Fibroblast of mammary gland (primary cell): ENCODE measurements around the gene NTN1.

Experiments
- DNase-seq: peaks from one replicate; pipeline ENCODE4 v3.0.0-alpha.2; 2010; ENCODE audit warnings: low read depth
- H3K4me3 ChIP-seq: 2 replicates; pipeline ENCODE4 v1.5.1; 2011; ENCODE audit warnings: low read depth, mild to moderate bottlenecking, low read length, moderate library complexity; ENCODE audit not compliant: control insufficient read depth
- CTCF ChIP-seq: conservative IDR thresholded peaks from 2 replicates; pipeline ENCODE4 v1.5.1; 2011; ENCODE audit warnings: low read depth, low read length, inconsistent platforms; ENCODE audit not compliant: control insufficient read depth, insufficient read depth

NTN1 gene

GRCh38 chr17:9170853-9171252 is 149.5 kb downstream of the NTN1 start:
- DNase-seq: no peak
- no peak overlapping the region for H3K4me3 ChIP-seq
- TF ChIP-seq CTCF: no peak

DNA sequence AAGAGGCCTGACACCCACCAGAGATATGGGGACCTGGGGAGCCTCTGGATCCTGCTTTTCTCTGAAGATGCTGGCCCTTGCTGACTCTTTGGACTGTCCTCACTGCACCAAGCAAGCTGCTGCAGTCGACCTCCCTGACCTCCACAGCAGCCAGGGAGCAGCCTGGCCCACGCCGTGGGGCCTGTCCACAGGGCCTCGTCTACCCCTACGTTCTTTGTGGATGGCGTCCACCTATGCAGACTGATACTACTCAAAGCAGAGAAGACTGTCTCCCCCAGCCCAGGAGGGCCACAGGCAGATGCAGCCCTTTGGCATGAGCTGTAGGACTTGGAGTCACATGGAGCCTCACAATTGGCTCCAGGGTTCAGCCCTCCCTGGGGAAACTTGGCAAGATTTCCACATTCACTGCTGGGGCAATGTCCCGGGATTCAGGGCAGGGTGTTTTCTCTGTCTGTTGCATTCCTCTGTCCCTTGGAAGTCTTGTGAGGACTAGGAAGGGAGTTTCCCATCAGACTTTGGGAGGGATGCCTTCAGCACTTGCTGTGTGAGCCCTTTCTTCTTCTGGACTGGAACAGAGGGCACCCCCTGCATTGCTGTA is 152.2 kb downstream of the NTN1 start:
- no peak for DNase-seq
- no peak for TF ChIP-seq CTCF

DNA sequence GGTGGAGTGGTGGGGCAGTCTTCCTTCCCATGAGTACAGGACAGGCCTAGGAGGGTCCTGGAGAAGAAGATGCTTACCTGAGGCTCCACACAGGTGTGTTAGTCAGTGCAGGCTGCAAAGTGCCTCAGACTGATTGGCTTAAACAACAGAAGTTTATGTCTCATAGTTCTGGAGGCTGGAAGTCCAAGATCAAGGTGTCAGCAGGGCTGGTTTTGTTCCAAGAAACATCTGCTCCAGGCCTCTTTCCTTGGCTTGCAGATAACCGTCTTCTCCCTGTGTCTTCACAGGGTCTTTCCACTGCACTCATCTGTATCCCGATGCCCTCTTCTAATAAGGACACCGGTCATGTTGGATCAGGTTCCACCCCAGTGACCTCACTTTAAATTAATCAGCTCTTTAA is 153.0 kb downstream of the NTN1 start:
- TF ChIP-seq CTCF: no peak
- H3K4me3 ChIP-seq: no peak overlapping the region
- no peak for DNase-seq

More for the DNA sequence above, 152.2 kb downstream of the NTN1 start:
- H3K4me3 ChIP-seq: no peak overlapping the region

- no peak for TF ChIP-seq CTCF
- no peak overlapping the region for H3K4me3 ChIP-seq
- DNase-seq: no peak
Observed at GRCh38 chr17:9174779-9175574, 153.7 kb downstream of the NTN1 start.

- H3K4me3 ChIP-seq: no peak overlapping the region
- no peak for DNase-seq
- TF ChIP-seq CTCF: no peak
Observed at GRCh38 chr17:9175700-9176467, 154.6 kb downstream of the NTN1 start.

- H3K4me3 ChIP-seq: no peak overlapping the region
- DNase-seq: no peak
- no peak for TF ChIP-seq CTCF
Observed at GRCh38 chr17:9177212-9177611, 155.9 kb downstream of the NTN1 start.
